Neural progenitor cell (in vitro differentiated cells): ENCODE data around the gene NPB. TPM values are rescaled to one million over a fixed set of nuclear protein-coding genes. Genes with fewer than 3 reads are reported as not detected.
A peak's percentile ranks its signal among the peaks of the same experiment; 100 is the strongest.

Experiments
- DNase-seq: peaks from one replicate; pipeline ENCODE4 v3.0.0-alpha.2; 2016; ENCODE audit warnings: low spot score
- H2AFZ ChIP-seq: fragments of 200-600 bp; sonication (generic); replicated peaks from 2 replicates; pipeline ENCODE4 v1.6.1; 2016; ENCODE audit warnings: antibody characterized with exemption
- H3F3A ChIP-seq: fragments of 200-600 bp; sonication (generic); 2 replicates; pipeline ENCODE4 v1.6.1; 2016; ENCODE audit warnings: antibody characterized with exemption, low read depth
- H3K27ac ChIP-seq: fragments of 200-600 bp; sonication (generic); 2 replicates; pipeline ENCODE4 v1.5.1; 2016; ENCODE audit warnings: mild to moderate bottlenecking
- H3K27me3 ChIP-seq: fragments of 200-600 bp; sonication (generic); 2 replicates; pipeline ENCODE4 v1.6.1; 2016; ENCODE audit warnings: mild to moderate bottlenecking, moderate library complexity
- H3K36me3 ChIP-seq: fragments of 200-600 bp; sonication (generic); 2 replicates; pipeline ENCODE4 v1.5.1; 2016
- H3K4me1 ChIP-seq: fragments of 200-600 bp; sonication (generic); 2 replicates; pipeline ENCODE4 v1.6.1; 2016; ENCODE audit warnings: mixed run types
- H3K4me2 ChIP-seq: fragments of 200-600 bp; sonication (generic); 2 replicates; pipeline ENCODE4 v1.6.1; 2016
- H3K4me3 ChIP-seq: fragments of 200-600 bp; sonication (generic); 2 replicates; pipeline ENCODE4 v1.5.1; 2016
- H3K79me2 ChIP-seq: fragments of 200-600 bp; sonication (generic); 2 replicates; pipeline ENCODE4 v1.6.1; 2016; ENCODE audit warnings: low read depth
- H3K9ac ChIP-seq: fragments of 200-600 bp; sonication (generic); 2 replicates; pipeline ENCODE4 v1.6.1; 2016
- H3K9me3 ChIP-seq: fragments of 200-600 bp; sonication (generic); 2 replicates; pipeline ENCODE4 v1.5.1; 2016; ENCODE audit warnings: low read depth
- H4K20me1 ChIP-seq: fragments of 200-600 bp; sonication (generic); 2 replicates; pipeline ENCODE4 v1.6.1; 2016; ENCODE audit warnings: low read depth
- H3K27ac Mint-ChIP-seq: 3 replicates; pipeline ENCODE4 v1.8.0; 2021; ENCODE audit warnings: mixed read lengths
- H3K27me3 Mint-ChIP-seq: 2 replicates; pipeline ENCODE4 v1.8.0; 2022; ENCODE audit warnings: low read depth, mild to moderate bottlenecking, inconsistent platforms, moderate library complexity, mixed read lengths; ENCODE audit not compliant: insufficient read depth
- H3K36me3 Mint-ChIP-seq: 3 replicates; pipeline ENCODE4 v1.8.0; 2021; ENCODE audit warnings: mixed read lengths
- H3K4me1 Mint-ChIP-seq: 3 replicates; pipeline ENCODE4 v1.8.0; 2021; ENCODE audit warnings: mixed read lengths
- H3K4me3 Mint-ChIP-seq: 3 replicates; pipeline ENCODE4 v1.8.0; 2021; ENCODE audit warnings: mild to moderate bottlenecking, moderate library complexity, mixed read lengths
- H3K9me3 Mint-ChIP-seq: 3 replicates; pipeline ENCODE4 v1.8.0; 2020; ENCODE audit warnings: mixed read lengths
- CTCF ChIP-seq: fragments of 200-600 bp; sonication (generic); IDR thresholded peaks from 2 replicates; pipeline ENCODE4 v1.5.1; 2017; ENCODE audit warnings: antibody characterized with exemption, mild to moderate bottlenecking
- EZH2 ChIP-seq: fragments of 200-600 bp; sonication (generic); IDR thresholded peaks from 2 replicates; pipeline ENCODE4 v1.6.1; 2017; ENCODE audit warnings: antibody characterized with exemption, mild to moderate bottlenecking, moderate library complexity
- EZH2phosphoT487 ChIP-seq: fragments of 200-600 bp; sonication (generic); IDR thresholded peaks from 2 replicates; pipeline ENCODE4 v1.6.1; 2017; ENCODE audit warnings: antibody characterized with exemption
- total RNA-seq: library from RNA; depleted of rRNA; stranded (reverse); fragments of >200 nt; gene quantifications from 2 replicates; pipeline ENCODE4 v1.2.3, GENCODE V29; 2015; ENCODE audit warnings: low replicate concordance

NPB gene
- total RNA-seq, 1 donor from 2014 or later: not detected

GRCh38 chr17:81948635-81949378 is 46.8 kb downstream of the NPB start:
- H3F3A ChIP-seq: peaks cover 11% of the 10 kb centered on the region
- peaks cover 4% of the 10 kb centered on the region for H3K27me3 ChIP-seq
- H3K9me3 Mint-ChIP-seq: no peaks in the 10 kb centered on the region
- no peaks in the 10 kb centered on the region for H3K9me3 ChIP-seq
- no peaks in the 10 kb centered on the region for H3K79me2 ChIP-seq
- TF ChIP-seq EZH2phosphoT487 (no peak), EZH2 (no peak), CTCF (no peak)
- H3K4me3 Mint-ChIP-seq: no peak overlapping the region
- H3K27ac Mint-ChIP-seq: no peak overlapping the region
- H4K20me1 ChIP-seq: no peaks in the 10 kb centered on the region
- H3K4me1 ChIP-seq: peaks cover 8% of the 10 kb centered on the region
- H3K27ac ChIP-seq: no peak overlapping the region
- H3K4me1 Mint-ChIP-seq: peaks cover 6% of the 10 kb centered on the region
- no peak overlapping the region for H3K4me3 ChIP-seq
- H3K9ac ChIP-seq: no peak overlapping the region
- no peak overlapping the region for H2AFZ ChIP-seq
- H3K27me3 Mint-ChIP-seq: peaks cover 3% of the 10 kb centered on the region
- no peak for DNase-seq
- no peaks in the 10 kb centered on the region for H3K36me3 ChIP-seq
- H3K36me3 Mint-ChIP-seq: no peaks in the 10 kb centered on the region
- H3K4me2 ChIP-seq: no peak overlapping the region

DNA sequence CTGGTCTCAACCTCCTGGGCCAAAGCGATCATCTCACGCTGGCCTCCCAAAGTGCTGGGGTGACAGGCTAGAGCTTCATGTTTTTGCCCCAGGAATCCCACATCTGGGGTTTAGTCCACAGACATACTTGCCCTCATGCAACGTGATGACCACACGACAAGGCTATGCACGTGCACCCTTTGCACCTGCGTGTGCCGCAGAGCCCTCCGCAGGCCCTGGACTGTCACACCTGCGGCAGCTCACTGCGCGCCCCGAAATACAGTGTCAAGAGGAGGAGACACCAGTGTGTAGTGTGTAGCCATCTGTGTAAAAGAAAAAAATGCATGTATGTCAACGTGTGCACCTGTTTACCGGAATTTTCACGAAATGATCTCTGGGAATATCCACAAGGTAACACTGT is 48.5 kb downstream of the NPB start:
- H3K36me3 ChIP-seq: no peaks in the 10 kb centered on the region
- no peak overlapping the region for H2AFZ ChIP-seq
- H3K4me1 Mint-ChIP-seq: peaks cover 6% of the 10 kb centered on the region
- no peaks in the 10 kb centered on the region for H3K4me1 ChIP-seq
- peaks cover 4% of the 10 kb centered on the region for H3K27me3 ChIP-seq
- no peak overlapping the region for H3K4me3 ChIP-seq
- H3K27ac Mint-ChIP-seq: peak overlapping the region; percentile 74
- peaks cover 8% of the 10 kb centered on the region for H3K27me3 Mint-ChIP-seq
- no peaks in the 10 kb centered on the region for H3K36me3 Mint-ChIP-seq
- no peaks in the 10 kb centered on the region for H3K9me3 ChIP-seq
- no peaks in the 10 kb centered on the region for H4K20me1 ChIP-seq
- H3K27ac ChIP-seq: no peak overlapping the region
- no peak for DNase-seq
- H3K9ac ChIP-seq: no peak overlapping the region
- TF ChIP-seq CTCF (no peak), EZH2phosphoT487 (no peak), EZH2 (no peak)
- H3K9me3 Mint-ChIP-seq: no peaks in the 10 kb centered on the region
- no peaks in the 10 kb centered on the region for H3K79me2 ChIP-seq
- no peaks in the 10 kb centered on the region for H3F3A ChIP-seq
- no peak overlapping the region for H3K4me2 ChIP-seq
- no peak overlapping the region for H3K4me3 Mint-ChIP-seq

DNA sequence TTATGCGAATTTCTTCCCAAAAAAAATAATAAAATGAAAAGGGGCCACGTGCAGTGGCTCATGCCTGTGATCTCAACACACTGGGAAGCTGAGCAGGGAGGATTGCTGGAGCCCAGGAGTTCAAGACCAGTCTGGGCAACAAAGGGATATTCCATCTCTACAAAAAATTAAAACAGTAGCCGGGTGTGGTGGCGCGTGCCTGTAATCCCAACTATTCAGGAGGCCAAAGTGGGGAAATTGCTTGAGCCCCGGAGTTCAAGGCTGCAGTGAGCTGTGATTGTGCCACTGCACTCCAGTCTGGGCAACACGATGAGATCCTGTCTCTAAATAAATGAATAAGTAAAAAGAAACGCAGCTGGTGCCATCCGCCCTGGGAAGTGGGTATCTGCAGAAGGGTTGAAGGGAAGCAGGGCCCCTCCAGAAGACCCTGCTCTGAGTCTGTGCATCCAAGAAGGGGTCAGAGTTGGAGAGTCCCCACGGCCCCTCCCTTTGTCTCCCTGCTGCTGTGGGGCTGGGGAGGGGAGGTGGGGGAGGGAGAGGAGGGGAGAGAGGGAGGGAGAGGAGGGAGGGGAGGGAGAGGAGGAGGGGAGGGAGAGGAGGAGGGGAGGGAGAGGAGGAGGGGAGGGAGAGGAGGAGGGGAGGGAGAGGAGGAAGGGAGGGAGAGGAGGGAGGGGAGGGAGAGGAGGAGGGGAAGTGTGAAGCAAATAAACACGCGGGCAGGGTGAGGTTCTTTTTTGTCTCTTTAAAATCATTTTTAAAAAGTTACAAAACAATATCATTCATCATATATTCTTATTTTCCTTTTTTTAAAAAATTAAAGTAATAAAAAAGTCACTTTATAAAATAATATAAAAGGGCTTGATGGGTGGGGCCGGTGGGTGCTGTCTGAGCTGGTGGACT is 50.0 kb downstream of the NPB start:
- Histone ChIP-seq H3K4me2 (no peak overlapping the region), H3F3A (no peaks in the 10 kb centered on the region), H4K20me1 (no peaks in the 10 kb centered on the region), H3K9me3 (no peaks in the 10 kb centered on the region), H3K27ac (no peak overlapping the region), H3K36me3 (no peaks in the 10 kb centered on the region), H3K79me2 (no peaks in the 10 kb centered on the region), H3K4me1 (no peaks in the 10 kb centered on the region), H3K4me3 (no peak overlapping the region), H3K27me3 (peaks cover 16% of the 10 kb centered on the region), H2AFZ (no peak overlapping the region), H3K9ac (no peak overlapping the region)
- no peaks in the 10 kb centered on the region for H3K9me3 Mint-ChIP-seq
- peaks cover 8% of the 10 kb centered on the region for H3K4me1 Mint-ChIP-seq
- H3K36me3 Mint-ChIP-seq: no peaks in the 10 kb centered on the region
- DNase-seq: no peak
- no peak overlapping the region for H3K27ac Mint-ChIP-seq
- TF ChIP-seq EZH2phosphoT487: no peak
- TF ChIP-seq CTCF: no peak
- TF ChIP-seq EZH2: no peak
- peaks cover 9% of the 10 kb centered on the region for H3K27me3 Mint-ChIP-seq
- H3K4me3 Mint-ChIP-seq: no peak overlapping the region

Other genes starting within 250 kb of the NPB start
- gene PDE6G, start 245.7 kb upstream of the NPB start, total RNA-seq: not detected in 2 replicates
- 11.9 and 51.4 TPM in 2 replicates for gene OXLD1, start 235.6 kb upstream of the NPB start, total RNA-seq
- 22.4 and 27.8 TPM in 2 replicates for gene CCDC137, start 235.5 kb upstream of the NPB start, total RNA-seq
- 31.2 and 40.3 TPM in 2 replicates for gene ARL16, start 218.4 kb upstream of the NPB start, total RNA-seq
- 46.2 and 79.3 TPM in 2 replicates for gene HGS, start 218.2 kb upstream of the NPB start, total RNA-seq
- gene MRPL12, start 198.9 kb upstream of the NPB start, total RNA-seq: 13.2 and 30.9 TPM in 2 replicates
- gene SLC25A10, start 190.0 kb upstream of the NPB start, total RNA-seq: 9.1 and 29.3 TPM in 2 replicates
- gene GCGR, start 98.1 kb upstream of the NPB start, total RNA-seq: not detected in 2 replicates
- gene MCRIP1, start 68.9 kb upstream of the NPB start, total RNA-seq: 45.6 and 110 TPM in 2 replicates
- gene PPP1R27, start 67.2 kb upstream of the NPB start, total RNA-seq: 0.12 TPM in 1 of 2 replicates, not detected in the other
- 203 and 344 TPM in 2 replicates for gene P4HB, start 41.7 kb upstream of the NPB start, total RNA-seq
- gene ARHGDIA, start 30.9 kb upstream of the NPB start, total RNA-seq: 25.1 and 47.9 TPM in 2 replicates
- 140 and 156 TPM in 2 replicates for gene ALYREF, start 10.7 kb upstream of the NPB start, total RNA-seq
- gene ANAPC11, start 10.5 kb upstream of the NPB start, total RNA-seq: 100 and 220 TPM in 2 replicates
- gene PCYT2, start 9.2 kb downstream of the NPB start, total RNA-seq: 6.8 and 17.0 TPM in 2 replicates
- gene SIRT7, start 15.9 kb downstream of the NPB start, total RNA-seq: 5.1 and 15.2 TPM in 2 replicates
- gene MAFG, start 25.5 kb downstream of the NPB start, total RNA-seq: 8.1 and 12.9 TPM in 2 replicates
- 32.6 and 72.2 TPM in 2 replicates for gene PYCR1, start 35.1 kb downstream of the NPB start, total RNA-seq
- 0.11 TPM in 1 of 2 replicates, not detected in the other for gene MYADML2, start 45.0 kb downstream of the NPB start, total RNA-seq
- gene NOTUM, start 58.9 kb downstream of the NPB start, total RNA-seq: 0.25 TPM in 1 of 2 replicates, not detected in the other
- gene ASPSCR1, start 75.4 kb downstream of the NPB start, total RNA-seq: 13.1 and 40.9 TPM in 2 replicates
- gene CENPX, start 120.6 kb downstream of the NPB start, total RNA-seq: 53.0 and 85.0 TPM in 2 replicates
- gene LRRC45, start 121.1 kb downstream of the NPB start, total RNA-seq: 15.4 and 46.7 TPM in 2 replicates
- 31.6 and 81.2 TPM in 2 replicates for gene RAC3, start 129.4 kb downstream of the NPB start, total RNA-seq
- gene DCXR, start 135.5 kb downstream of the NPB start, total RNA-seq: 36.5 and 64.9 TPM in 2 replicates
- gene RFNG, start 149.6 kb downstream of the NPB start, total RNA-seq: 13.6 and 41.0 TPM in 2 replicates
- gene GPS1, start 149.7 kb downstream of the NPB start, total RNA-seq: 86.6 and 174 TPM in 2 replicates
- gene DUS1L, start 163.6 kb downstream of the NPB start, total RNA-seq: 54.5 and 76.6 TPM in 2 replicates
- gene FASN, start 196.0 kb downstream of the NPB start, total RNA-seq: 77.9 and 266 TPM in 2 replicates